Esophagus muscularis mucosa (tissue), 4 donors: ENCODE data around the gene PTCD3.

Experiments used
- EP300 ChIP-seq: sonication (generic); formaldehyde crosslinking; IDR thresholded peaks from one replicate; pipeline ENCODE4 v1.6.1; 2017; ENCODE audit warnings: antibody characterized with exemption
- POLR2A ChIP-seq: fragments of 450-650 bp; IDR thresholded peaks from one replicate; pipeline ENCODE4 v1.6.1; 2017; ENCODE audit warnings: antibody characterized with exemption, moderate library complexity, mild to moderate bottlenecking, low read depth
- POLR2AphosphoS5 ChIP-seq, 2 donors: sonication (generic); formaldehyde crosslinking; IDR thresholded peaks; one replicate each; pipeline ENCODE4 v1.6.1; 2017; ENCODE audit warnings: antibody characterized with exemption in 2 of 2
- TF ChIP-seq, protein P1 (sequence below), 3 experiments: fragments of 200-600 bp in 2 of 3; fragments of 450-650 bp in 1 of 3; sonication (generic) in 2 of 3; IDR thresholded peaks; one replicate each; pipeline ENCODE4 v1.5.1; 2017 to 2019; ENCODE audit warnings: antibody characterized with exemption in 3 of 3, mild to moderate bottlenecking in 2 of 3, moderate library complexity in 1 of 3

DNA sequence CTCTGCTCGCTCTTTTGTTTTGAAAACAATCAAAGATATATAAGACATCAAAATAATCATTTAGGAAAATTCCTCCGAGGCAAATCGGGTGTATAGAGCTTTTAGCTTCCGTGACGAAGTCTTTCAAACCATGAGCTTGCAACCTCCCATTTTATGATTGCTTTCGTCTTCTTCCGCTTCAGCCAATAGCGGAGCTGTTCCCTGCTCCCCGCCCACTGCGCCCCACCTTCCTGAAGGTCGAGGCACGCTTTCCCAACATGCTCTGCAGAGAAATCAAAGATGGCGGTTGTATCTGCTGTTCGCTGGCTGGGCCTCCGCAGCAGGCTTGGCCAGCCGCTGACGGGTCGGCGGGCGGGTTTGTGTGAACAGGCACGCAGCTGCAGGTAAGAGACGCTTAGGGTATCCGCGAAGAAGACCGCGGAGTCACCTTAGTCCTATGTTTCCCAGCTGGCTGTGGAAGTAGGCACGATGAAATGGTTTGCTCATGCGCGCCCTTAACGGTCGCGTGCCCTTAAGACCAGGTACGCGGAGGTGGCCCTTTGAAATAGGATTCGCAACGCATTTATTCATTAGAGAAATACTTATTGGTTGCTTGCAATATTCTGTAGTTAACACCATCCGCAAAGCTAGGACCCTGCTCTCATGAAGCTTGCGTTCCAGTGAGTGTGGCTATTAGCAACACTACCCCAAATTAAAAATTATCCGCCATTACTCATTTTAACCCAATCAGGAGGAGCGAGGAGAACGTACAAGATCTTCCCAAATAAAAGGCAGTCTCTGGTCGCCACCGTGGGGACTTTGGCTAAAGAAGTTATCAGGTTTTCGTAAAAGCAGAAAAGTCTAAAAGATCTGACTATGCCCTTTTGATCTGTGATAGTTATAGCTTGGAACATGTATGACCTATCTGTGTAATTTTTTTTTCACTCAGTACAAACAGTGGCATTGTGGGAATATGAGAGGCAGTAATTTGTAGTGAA, at the start of gene PTCD3:
- TF ChIP-seq, protein P1, sequence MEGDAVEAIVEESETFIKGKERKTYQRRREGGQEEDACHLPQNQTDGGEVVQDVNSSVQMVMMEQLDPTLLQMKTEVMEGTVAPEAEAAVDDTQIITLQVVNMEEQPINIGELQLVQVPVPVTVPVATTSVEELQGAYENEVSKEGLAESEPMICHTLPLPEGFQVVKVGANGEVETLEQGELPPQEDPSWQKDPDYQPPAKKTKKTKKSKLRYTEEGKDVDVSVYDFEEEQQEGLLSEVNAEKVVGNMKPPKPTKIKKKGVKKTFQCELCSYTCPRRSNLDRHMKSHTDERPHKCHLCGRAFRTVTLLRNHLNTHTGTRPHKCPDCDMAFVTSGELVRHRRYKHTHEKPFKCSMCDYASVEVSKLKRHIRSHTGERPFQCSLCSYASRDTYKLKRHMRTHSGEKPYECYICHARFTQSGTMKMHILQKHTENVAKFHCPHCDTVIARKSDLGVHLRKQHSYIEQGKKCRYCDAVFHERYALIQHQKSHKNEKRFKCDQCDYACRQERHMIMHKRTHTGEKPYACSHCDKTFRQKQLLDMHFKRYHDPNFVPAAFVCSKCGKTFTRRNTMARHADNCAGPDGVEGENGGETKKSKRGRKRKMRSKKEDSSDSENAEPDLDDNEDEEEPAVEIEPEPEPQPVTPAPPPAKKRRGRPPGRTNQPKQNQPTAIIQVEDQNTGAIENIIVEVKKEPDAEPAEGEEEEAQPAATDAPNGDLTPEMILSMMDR (IDR thresholded peaks at IDR 0.05) = no peak
- TF ChIP-seq POLR2A = peak; percentile 46
- TF ChIP-seq POLR2AphosphoS5 (IDR thresholded peaks at IDR 0.05) = peak; percentile 84 to 90
- no peak for TF ChIP-seq EP300
